CD4-positive, alpha-beta T cell treated with Interleukin-2 at 100 ng/mL for 4 hours (primary cell): ENCODE results near the gene COLEC11.
"Not testable (repeated sequence)": the region's sequence is repeated elsewhere in the genome, so short reads cannot be mapped to it uniquely, and the experiment has no call there.

Experiments
- DNase-seq: peaks from one replicate; pipeline ENCODE4 v3.0.0-alpha.2; 2020; ENCODE audit warnings: low spot score

The COLEC11 gene

GRCh38 chr2:3606028-3606369, 11.1 kb downstream of the COLEC11 start:
- DNase-seq = no peak

GRCh38 chr2:3606370-3607201, 11.7 kb downstream of the COLEC11 start:
- DNase-seq = no peak

GRCh38 chr2:3608373-3609278, 13.7 kb downstream of the COLEC11 start:
- DNase-seq = no peak

GRCh38 chr2:3609279-3609673, 14.4 kb downstream of the COLEC11 start:
- peak; percentile 21 for DNase-seq

DNA sequence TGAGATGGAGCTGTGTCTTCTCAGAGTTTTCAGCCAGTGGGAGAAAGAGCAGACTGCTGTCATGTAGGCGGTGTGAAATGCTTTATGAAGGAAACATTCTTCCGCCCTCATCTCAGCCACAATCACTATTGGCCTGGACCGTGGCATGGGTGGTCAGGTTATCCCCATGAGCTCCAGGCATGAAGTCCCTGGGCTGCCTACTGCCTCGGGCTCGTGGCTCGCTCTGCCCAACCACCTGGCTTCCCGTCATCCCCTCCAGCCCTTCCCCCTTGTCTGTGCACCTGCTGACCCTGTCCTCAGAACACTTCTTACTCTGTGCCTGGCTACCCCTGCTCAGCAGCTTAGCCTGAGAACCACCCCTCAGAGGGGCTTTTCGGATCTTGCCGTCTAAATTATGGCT, 15.5 kb downstream of the COLEC11 start:
- DNase-seq = no peak

DNA sequence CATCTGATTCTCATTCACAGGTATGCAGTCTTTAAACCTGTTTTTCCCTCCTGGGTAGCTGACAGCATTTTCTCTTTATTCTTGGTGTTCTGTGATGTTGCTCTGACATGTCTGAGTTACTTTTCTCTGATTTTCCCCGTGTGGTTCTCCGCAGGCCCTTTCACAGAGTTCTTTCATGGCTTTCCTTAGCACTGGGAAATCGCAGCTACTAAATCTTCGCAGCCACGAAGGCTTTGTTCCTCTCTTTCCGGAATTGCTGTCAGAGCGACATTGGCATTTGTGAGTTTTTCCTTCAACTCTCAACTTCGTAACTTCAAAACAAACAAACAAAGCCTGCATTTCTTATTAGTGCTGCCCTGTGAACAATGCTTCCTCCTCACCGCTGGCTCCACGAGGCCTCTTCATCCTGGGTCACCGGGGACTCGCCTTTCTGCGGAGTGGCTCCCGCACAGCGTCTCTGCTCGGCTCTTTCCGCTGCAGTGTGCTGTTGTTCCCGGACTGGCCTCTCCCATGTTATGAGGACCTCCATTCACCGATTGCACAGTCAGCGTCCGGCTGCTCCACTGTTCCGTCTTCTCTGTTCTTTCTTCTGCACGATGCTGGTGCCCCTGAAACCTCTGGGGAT, 16.1 kb downstream of the COLEC11 start:
- DNase-seq = no peak

DNA sequence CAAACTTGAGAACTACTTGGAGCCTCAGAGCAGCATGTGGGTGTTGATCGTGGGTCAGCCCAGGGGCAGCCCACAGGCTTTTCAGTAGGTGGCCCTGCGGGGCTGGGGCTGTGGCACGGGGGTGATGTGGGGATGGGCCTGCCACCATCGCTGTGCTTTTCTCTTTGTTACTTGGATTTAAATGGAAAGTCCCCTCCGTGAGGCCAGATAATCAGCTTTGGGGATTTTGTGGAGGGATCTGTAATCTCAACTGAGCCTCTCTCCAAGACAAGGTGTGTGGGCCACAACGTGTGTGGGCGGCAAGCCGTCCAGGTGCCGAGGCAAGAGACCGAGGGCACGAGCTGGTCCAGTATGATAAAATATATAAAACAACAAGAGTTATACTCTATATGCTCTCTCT, 16.7 kb downstream of the COLEC11 start:
- DNase-seq = no peak

DNA sequence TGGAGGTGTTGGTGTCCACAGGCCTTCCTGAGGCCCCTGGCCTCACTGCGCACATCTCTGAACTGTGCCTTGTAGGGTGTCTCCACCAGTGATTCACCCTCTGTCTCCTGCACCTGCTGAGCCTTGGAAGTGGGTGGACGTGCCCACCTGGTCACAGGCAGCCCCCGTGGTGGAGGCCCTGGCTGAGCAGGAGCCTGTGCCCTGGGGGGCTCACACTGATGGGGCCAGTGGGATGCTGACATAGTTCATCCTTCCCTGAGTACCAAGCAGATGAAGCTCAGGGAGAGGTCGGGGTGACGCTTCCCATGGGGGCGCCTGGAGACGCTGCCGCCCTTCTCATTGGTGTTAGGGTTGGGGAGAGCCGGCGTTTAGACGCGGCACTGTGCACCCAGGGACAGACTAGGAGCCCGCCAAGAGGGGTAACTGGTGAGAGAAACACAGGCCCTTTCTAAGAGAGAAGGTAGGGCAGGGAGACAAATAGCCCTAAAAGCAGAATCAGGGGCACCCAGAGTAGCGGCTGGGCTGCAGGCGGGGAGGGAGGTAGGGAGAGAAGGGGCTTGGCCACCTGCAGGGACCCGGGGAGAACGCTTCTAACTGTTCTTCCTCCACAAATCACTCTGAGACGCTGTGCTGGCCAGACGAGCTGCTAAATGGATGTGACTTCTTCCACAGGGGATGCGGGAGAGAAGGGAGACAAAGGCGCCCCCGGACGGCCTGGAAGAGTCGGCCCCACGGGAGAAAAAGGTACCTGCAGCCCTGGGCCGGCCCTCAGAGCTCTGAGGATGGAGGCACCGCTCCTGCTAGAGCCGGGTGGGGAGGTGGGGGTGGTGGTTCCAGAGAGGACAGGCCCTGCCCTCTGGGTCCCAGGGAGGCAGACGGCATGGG, 18.0 kb downstream of the COLEC11 start:
- DNase-seq = no peak

GRCh38 chr2:3613524-3613905, 18.6 kb downstream of the COLEC11 start:
- DNase-seq = no peak

GRCh38 chr2:3614743-3615142, 19.8 kb downstream of the COLEC11 start:
- DNase-seq = not testable (repeated sequence)

- not testable (repeated sequence) for DNase-seq
These were observed 20.8 kb downstream of the COLEC11 start for GRCh38 chr2:3615541-3616200.

DNA sequence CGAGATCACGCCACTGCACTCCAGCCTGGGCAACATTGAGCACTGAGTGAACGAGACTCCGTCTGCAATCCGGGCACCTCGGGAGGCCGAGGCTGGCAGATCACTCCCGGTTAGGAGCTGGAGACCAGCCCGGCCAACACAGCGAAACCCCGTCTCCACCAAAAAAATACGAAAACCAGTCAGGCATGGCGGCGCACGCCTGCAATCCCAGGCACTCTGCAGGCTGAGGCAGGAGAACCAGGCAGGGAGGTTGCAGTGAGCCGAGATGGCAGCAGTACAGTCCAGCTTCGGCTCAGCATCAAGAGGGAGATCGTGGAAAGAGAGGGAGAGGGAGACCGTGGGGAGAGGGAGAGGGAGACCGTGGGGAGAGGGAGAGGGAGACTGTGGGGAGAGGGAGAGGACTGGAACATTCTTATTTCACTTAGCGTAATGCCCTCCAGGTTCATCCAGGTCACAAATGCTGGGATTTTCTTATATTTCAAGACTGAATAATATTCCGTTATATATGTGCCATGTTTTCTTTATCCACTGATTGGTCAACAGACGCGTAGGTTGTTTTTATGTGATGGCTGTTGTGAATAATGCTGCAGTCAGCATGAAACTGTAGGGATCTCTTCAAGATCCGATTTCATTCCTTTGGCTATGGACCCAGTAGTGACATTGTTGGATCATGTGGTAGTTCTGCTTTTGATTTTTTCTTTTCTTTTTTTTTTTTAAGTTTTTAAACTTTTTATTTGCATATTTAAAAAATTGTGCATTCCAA, 21.7 kb downstream of the COLEC11 start:
- DNase-seq = not testable (repeated sequence)

DNA sequence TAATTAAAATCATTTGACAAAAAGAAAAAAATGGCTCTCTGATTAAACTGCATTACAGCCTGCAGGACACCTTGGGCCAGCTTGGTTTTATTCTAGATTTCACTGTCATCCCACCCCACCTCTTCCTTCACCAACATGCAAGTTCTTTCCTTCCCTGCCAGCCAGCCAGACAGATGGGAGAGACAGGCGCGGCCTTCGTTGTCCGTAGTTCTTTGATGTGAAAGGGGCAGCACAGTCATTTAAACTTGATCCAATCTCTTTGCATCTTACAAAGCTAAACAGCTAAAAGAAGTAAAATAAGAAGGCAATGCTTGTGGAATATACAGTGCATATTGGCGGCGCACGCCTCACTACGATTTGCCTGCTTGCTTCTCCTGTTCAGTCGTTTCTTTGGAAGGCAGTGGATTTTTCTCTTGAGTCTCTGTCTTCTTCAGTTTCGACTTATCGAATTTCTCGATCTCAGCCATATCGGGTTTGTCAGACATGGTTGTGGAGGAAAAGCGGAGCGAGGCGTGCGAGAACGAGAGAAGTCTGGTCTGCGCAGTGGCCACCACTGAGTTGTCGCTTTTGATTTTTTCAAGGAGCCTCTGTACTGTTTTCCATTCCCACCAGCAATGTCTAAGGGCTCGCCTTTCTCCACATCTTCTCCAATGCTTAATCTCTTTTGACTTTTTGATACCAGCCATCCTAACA, 22.4 kb downstream of the COLEC11 start:
- no peak for DNase-seq

- DNase-seq = no peak
These were observed 23.5 kb downstream of the COLEC11 start for GRCh38 chr2:3618367-3618766.

- DNase-seq = no peak
These were observed 24.1 kb downstream of the COLEC11 start for GRCh38 chr2:3619033-3619432.

DNA sequence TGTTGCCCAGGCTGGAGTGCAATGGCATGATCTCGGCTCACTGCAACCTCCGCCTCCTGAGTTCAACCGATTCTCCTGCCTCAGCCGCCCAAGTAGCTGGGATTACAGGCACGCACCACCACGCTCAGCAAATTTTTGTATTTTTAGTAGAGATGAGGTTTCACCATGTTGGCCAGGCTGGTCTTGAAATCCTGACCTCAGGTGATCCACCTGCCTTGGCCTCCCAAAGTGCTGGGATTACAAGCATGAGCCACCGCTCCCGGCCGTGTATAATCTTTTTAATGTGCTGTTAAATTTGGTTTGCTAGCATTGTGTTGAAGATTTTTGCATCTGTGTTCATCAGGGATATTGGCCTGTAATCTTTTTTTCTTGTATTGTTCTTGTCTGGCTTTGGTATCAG, 24.7 kb downstream of the COLEC11 start:
- not testable (repeated sequence) for DNase-seq

DNA sequence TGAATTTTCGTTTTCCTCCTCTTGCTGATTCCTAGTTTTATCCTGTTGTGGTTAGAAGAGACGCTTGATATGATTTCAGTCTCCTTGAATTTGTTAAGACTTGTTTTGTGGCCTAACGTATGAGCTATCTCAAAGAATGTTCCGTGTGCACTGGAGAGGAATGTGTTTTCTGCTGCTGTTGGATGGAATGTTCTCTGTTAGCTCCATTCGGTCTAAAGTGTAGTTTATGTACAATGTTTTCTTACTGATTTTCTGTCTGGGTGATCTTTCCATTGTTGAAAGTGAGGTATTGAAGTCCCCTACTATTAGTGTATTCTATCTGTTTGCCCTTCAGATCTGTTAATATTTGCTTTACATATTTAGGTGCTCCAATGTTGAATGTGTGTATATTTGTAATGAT, 25.9 kb downstream of the COLEC11 start:
- no peak for DNase-seq

GRCh38 chr2:3622967-3623366, 28.1 kb downstream of the COLEC11 start:
- no peak for DNase-seq

GRCh38 chr2:3624059-3624794, 29.3 kb downstream of the COLEC11 start:
- DNase-seq = no peak
